Measurements from ENCODE around the gene FBXO7.

The FBXO7 gene

DNA sequence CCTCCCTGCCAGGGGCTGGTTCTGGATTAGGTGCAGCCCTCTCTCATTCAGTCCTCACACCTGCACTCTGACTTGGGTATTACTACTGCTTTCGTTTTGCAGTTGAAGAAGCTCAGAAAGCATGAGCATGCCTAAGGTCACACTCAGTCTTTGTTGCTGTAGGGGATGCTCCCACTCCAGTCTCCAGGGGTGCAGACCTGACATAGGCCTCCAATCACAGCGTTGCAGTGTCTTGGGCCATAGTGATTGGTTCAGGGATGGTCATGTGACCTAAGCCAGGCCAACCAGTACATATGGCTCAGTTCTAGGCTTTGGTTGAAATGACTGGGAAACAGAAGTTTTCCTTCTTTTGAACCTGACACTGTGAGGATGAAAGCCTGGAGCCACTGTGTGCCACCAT is 61.7 kb downstream of the FBXO7 start:
- TF ChIP-seq, protein P1, sequence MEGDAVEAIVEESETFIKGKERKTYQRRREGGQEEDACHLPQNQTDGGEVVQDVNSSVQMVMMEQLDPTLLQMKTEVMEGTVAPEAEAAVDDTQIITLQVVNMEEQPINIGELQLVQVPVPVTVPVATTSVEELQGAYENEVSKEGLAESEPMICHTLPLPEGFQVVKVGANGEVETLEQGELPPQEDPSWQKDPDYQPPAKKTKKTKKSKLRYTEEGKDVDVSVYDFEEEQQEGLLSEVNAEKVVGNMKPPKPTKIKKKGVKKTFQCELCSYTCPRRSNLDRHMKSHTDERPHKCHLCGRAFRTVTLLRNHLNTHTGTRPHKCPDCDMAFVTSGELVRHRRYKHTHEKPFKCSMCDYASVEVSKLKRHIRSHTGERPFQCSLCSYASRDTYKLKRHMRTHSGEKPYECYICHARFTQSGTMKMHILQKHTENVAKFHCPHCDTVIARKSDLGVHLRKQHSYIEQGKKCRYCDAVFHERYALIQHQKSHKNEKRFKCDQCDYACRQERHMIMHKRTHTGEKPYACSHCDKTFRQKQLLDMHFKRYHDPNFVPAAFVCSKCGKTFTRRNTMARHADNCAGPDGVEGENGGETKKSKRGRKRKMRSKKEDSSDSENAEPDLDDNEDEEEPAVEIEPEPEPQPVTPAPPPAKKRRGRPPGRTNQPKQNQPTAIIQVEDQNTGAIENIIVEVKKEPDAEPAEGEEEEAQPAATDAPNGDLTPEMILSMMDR (IDR thresholded peaks at IDR 0.05; ENCODE audit: low read depth, low read length): no peak
- DNase-seq (ENCODE audit: low read depth, low spot score): no peak
- no peak overlapping the region for H3K4me3 ChIP-seq (ENCODE audit: low read depth, low read length)
- in situ Hi-C loops (cut with HindIII; ENCODE audit: low sequenced_read_pairs): no loop called here

DNA sequence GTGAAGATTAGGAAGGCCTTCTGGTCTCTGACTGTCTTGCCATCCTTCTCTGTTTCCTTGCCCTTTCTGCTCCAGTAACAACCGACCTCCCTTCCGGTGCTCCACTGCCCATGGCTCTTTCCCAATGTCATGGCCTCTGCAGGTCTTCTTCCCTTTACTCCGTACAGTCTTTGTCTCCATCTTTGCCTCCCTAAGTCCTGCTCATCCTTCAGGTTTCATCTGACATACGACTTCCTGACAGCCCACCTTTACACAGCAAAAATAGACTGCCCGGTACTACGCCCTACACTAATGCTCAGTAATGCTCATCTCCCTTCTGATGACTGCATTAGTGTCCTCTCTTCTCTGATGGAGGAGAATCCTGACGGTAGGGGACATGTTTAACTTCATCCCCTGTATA is 63.9 kb downstream of the FBXO7 start:
- in situ Hi-C loops (cut with HindIII; ENCODE audit: low sequenced_read_pairs): no loop called here
- no peak for DNase-seq (ENCODE audit: low read depth, low spot score)
- TF ChIP-seq, protein P1 (IDR thresholded peaks at IDR 0.05; ENCODE audit: low read depth, low read length): no peak
- no peak overlapping the region for H3K4me3 ChIP-seq (ENCODE audit: low read depth, low read length)

DNA sequence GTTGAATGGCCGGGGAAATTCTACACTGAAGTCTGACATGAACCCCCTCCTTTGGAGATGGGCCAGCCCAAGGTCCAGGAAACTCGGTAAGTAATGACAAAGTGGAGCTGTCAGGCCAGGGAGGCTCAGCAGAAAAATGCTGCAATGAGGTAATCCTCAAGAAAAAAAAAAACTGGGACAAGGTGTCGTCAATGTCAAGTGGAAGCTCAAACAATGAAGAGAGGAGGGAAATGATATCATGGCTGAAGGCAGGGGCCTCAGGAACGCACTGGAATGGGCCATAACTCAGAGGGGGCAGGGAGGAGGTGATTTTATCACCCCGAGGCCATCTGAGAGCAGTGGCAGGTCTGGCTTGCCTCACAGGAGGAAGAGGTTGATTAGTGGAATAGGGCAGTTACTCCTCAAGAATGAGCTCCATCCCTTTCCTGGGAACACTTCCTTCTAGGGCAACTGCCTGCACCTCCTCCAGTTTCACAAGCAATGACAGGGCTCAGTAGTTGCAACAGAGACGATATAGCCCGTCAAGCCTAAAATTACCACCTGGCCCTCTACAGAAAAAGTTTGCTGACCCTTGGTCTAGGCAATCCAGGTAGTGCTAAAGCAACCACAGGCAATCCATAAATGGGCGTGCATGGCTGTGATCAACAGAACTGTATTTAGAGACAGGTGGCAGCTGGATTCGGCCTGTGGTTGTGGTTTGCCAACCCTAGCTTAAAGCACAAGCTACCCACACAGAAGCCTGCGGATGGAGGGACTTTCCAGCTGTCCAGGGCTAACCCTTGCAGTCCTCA is 65.2 kb downstream of the FBXO7 start:
- no peak overlapping the region for H3K4me3 ChIP-seq (ENCODE audit: low read depth, low read length)
- no peak for DNase-seq (ENCODE audit: low read depth, low spot score)
- in situ Hi-C loops (cut with HindIII; ENCODE audit: low sequenced_read_pairs): no loop called here
- TF ChIP-seq, protein P1 (IDR thresholded peaks at IDR 0.05; ENCODE audit: low read depth, low read length): no peak

DNA sequence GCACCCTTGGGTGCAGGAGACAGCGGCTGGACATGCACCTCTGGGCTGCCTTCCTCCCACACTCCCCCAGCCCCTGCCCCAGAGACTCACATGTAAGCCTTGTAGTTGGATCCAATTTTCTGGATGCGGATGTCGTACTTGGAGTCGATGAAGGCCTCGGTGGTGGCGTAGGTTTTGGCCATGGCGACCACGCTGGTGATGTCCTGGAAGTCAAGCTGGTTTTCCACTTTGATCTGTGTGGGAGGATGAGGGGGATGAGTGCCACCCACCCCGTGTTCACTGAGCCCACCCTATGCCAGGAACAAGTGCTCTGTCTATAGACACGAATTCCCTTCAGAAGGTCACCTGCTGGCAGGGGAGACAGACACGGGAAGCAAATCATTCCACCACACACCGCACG is 66.9 kb downstream of the FBXO7 start:
- TF ChIP-seq, protein P1 (IDR thresholded peaks at IDR 0.05; ENCODE audit: low read depth, low read length): no peak
- no peak for DNase-seq (ENCODE audit: low read depth, low spot score)
- in situ Hi-C loops (cut with HindIII; ENCODE audit: low sequenced_read_pairs): no loop called here
- no peak overlapping the region for H3K4me3 ChIP-seq (ENCODE audit: low read depth, low read length)

DNA sequence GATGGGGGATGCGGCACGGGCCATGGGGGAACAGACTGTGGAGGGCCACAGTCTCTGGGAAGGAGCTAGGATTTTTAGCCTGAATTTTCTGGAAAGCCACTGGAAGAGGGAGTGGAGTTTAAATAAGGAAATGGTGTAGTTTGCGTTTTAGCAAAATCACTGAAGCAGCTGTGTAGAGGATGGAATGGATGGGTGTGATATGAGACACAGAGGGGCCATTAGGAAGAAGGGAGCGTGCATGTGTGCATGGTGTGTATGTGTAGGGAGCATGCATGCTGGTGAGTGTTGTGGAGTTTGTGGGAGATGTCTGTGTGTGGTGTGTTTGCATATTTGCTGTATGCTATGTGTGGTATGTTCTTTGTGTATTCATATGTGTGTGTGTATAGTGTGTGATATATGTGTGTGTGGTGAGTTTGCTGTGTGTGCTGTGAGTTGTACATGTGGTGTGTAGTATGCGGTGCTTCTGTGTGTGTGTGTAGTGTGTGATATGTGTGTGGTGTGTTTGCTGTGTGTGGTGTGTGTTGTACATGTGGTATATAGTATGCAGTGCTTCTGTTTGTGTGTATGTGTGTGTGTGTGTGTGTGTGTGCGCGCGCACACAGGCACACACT is 67.6 kb downstream of the FBXO7 start:
- TF ChIP-seq, protein P1 (IDR thresholded peaks at IDR 0.05; ENCODE audit: low read depth, low read length): no peak

DNA sequence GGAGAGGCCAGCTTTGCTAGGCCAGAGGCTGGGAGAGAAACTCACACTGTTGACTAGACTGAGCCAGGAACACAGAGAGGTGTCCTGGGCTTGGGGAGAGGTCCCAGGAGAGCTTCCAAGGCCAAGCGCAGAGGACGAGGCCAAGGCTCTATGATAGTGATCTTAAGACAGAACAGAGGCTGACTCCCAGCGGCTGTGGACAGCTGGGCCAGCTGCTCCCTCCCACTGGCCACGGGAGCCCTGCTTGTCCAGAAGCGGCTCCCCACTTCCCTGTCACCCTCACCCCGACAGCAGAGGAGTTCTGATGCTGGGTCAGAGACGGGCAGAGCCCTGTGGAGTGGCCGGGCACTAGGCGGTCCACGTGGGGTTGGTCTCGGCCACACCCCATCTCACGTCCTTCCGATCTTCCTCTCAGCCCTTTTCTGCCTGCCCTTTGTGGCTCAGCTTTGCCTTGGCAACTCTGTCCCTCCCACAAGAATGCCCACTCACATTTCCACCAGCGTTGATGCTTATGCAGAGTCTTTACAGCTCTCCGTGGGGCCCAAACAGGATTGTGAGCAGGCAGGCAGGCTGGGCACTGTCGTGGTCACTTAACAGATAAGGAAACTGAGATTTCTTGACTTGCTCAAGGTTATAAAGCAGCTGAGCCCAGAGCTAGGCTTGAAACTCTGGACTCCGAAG is 68.2 kb downstream of the FBXO7 start:
- H3K4me3 ChIP-seq (ENCODE audit: low read depth, low read length): no peak overlapping the region
- in situ Hi-C loops (cut with HindIII; ENCODE audit: low sequenced_read_pairs): no loop called here
- TF ChIP-seq, protein P1 (IDR thresholded peaks at IDR 0.05; ENCODE audit: low read depth, low read length): no peak
- no peak for DNase-seq (ENCODE audit: low read depth, low spot score)

More for the DNA sequence above, 67.6 kb downstream of the FBXO7 start:
- in situ Hi-C loops (cut with HindIII; ENCODE audit: low sequenced_read_pairs): no loop called here
- DNase-seq (ENCODE audit: low read depth, low spot score): no peak
- no peak overlapping the region for H3K4me3 ChIP-seq (ENCODE audit: low read depth, low read length)
